ENCODE data around the gene UTF1.

GRCh38 chr10:133210398-133211140 is 19.4 kb upstream of the UTF1 start:
- TF ChIP-seq POLR2AphosphoS5 (IDR thresholded peaks at IDR 0.05; ENCODE audit: low read depth, low read length) (no peak), POLR2A (IDR thresholded peaks at IDR 0.05; ENCODE audit: low read depth, low read length) (no peak), TAF1 (IDR thresholded peaks at IDR 0.05; ENCODE audit: borderline replicate concordance, low read depth, low read length) (no peak)

Measured in GM12892 (cell line).